ENCODE measurements around the gene GFRA4.

The GFRA4 gene

DNA sequence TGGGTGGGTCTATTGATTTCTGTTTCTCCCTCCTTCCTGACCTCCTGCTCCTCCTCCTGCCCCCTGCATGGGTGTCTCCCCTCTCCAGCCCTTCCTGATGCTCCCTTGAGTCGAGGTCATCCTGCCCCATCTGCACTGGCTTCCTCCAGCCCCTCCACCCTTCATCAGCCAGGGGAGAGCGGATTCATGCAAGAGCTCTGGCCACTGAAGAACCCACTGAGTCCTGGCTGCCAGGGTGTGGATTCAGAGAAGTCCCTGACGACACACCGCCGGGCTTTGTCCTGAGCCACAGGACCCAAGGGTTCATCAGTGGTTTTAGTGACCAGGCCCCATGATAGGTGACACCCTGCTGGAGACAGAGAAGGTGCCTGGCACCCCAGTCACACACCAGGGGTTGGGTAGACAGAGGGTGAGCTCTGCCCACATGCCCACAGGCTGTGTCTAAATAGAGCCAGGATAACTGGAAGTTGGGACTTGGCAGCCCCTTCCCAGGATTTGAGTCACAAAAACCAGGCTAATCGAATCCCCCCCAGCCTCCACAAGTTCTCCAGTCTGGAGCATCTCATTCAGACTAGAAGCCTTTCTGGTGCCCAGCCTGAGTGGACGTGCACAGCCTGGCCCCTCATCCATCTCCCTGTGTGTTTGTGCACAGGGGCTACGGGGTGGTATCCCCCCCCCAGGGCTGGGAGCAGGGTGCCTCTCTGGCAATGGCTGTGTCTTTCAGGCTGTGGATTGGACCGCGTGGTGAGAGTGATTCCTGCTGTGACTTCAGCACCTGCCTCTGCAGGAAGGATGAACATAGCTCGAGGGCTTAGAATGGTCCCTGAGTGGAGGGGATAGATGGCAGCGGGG lies 1.2 kb downstream of the GFRA4 start:
- Histone ChIP-seq H3K9ac (ENCODE audit: low read depth, low read length, poor library complexity, severe bottlenecking) (no peak overlapping the region), H3F3A (ENCODE audit: low read depth) (no peaks in the 10 kb centered on the region), H3K4me1 (ENCODE audit: insufficient read depth, low read length, poor library complexity, severe bottlenecking) (peaks cover 21% of the 10 kb centered on the region), H3K36me3 (ENCODE audit: insufficient read depth, low read length) (no peaks in the 10 kb centered on the region), H2AFZ (ENCODE audit: low read length) (no peak overlapping the region), H3K27me3 (ENCODE audit: insufficient read depth, low read length, poor library complexity, severe bottlenecking) (no peaks in the 10 kb centered on the region), H4K20me1 (ENCODE audit: insufficient read depth, low read length, poor library complexity, severe bottlenecking) (no peaks in the 10 kb centered on the region), H3K9me2 (replicated peaks; ENCODE audit: low read depth, low read length) (no peaks in the 10 kb centered on the region), H3K4me2 (ENCODE audit: low read depth, low read length, poor library complexity, severe bottlenecking) (no peak overlapping the region), H3K4me3 (ENCODE audit: low read length, poor library complexity, severe bottlenecking) (no peak overlapping the region), H3K79me2 (ENCODE audit: insufficient read depth, low read length) (no peaks in the 10 kb centered on the region), H3K9me3 (ENCODE audit: insufficient read depth, low read depth, low read length) (no peaks in the 10 kb centered on the region)
- TF ChIP-seq, protein P1, sequence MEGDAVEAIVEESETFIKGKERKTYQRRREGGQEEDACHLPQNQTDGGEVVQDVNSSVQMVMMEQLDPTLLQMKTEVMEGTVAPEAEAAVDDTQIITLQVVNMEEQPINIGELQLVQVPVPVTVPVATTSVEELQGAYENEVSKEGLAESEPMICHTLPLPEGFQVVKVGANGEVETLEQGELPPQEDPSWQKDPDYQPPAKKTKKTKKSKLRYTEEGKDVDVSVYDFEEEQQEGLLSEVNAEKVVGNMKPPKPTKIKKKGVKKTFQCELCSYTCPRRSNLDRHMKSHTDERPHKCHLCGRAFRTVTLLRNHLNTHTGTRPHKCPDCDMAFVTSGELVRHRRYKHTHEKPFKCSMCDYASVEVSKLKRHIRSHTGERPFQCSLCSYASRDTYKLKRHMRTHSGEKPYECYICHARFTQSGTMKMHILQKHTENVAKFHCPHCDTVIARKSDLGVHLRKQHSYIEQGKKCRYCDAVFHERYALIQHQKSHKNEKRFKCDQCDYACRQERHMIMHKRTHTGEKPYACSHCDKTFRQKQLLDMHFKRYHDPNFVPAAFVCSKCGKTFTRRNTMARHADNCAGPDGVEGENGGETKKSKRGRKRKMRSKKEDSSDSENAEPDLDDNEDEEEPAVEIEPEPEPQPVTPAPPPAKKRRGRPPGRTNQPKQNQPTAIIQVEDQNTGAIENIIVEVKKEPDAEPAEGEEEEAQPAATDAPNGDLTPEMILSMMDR (conservative IDR thresholded peaks at IDR 0.05; ENCODE audit: low read length) = no peak
- TF ChIP-seq EZH2phosphoT487 (IDR thresholded peaks at IDR 0.05; ENCODE audit: borderline replicate concordance) = no peak

DNA sequence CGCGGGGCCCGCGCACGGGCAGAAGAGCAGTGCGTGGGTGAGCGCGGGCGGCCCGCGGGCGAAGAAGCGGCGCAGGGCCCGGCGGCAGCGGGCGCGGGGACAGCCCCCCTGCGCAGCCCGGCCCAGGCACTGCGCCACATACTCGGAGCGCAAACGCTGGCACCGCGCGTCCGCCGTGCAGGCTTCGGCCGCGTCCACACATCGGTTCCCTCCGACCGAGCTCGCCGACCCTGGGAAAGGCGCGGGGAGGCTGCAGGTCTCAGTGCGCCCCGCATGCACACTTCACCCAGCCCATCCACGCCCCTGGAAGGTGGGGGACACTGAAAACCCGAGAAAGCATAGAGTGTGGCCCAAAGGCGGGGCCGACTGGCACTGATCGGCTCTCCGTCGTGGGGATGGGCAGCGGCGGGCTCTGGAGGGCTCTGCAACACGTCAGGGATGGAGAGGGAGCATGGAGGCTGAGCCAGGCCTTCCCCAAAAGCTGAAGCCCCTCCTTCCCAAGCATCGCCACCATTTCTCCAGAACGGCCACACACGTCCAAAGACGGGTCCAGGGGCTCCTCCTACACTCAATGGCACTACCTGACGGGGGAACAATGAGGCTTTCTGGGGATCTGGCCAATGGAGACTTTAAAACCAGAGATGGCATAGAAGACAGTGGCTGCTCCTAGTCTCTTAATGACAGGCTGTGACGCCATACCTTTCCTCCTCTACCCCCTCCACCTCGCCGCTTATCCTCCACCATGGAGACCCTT lies 2.0 kb downstream of the GFRA4 start:
- Histone ChIP-seq H3K27me3 (ENCODE audit: insufficient read depth, low read length, poor library complexity, severe bottlenecking) (no peaks in the 10 kb centered on the region), H3K4me2 (ENCODE audit: low read depth, low read length, poor library complexity, severe bottlenecking) (no peak overlapping the region), H3K9me3 (ENCODE audit: insufficient read depth, low read depth, low read length) (no peaks in the 10 kb centered on the region), H4K20me1 (ENCODE audit: insufficient read depth, low read length, poor library complexity, severe bottlenecking) (no peaks in the 10 kb centered on the region), H3K9ac (ENCODE audit: low read depth, low read length, poor library complexity, severe bottlenecking) (no peak overlapping the region), H3F3A (ENCODE audit: low read depth) (no peaks in the 10 kb centered on the region), H3K79me2 (ENCODE audit: insufficient read depth, low read length) (no peaks in the 10 kb centered on the region), H3K9me2 (replicated peaks; ENCODE audit: low read depth, low read length) (no peaks in the 10 kb centered on the region), H3K36me3 (ENCODE audit: insufficient read depth, low read length) (no peaks in the 10 kb centered on the region), H2AFZ (ENCODE audit: low read length) (no peak overlapping the region), H3K4me3 (ENCODE audit: low read length, poor library complexity, severe bottlenecking) (no peak overlapping the region), H3K4me1 (ENCODE audit: insufficient read depth, low read length, poor library complexity, severe bottlenecking) (peaks cover 18% of the 10 kb centered on the region)
- no peak for TF ChIP-seq EZH2phosphoT487 (IDR thresholded peaks at IDR 0.05; ENCODE audit: borderline replicate concordance)
- TF ChIP-seq, protein P1 (conservative IDR thresholded peaks at IDR 0.05; ENCODE audit: low read length) = no peak

- Histone ChIP-seq H3K4me3 (ENCODE audit: low read length, poor library complexity, severe bottlenecking) (no peak overlapping the region), H3K4me1 (ENCODE audit: insufficient read depth, low read length, poor library complexity, severe bottlenecking) (peaks cover 11% of the 10 kb centered on the region), H3K27me3 (ENCODE audit: insufficient read depth, low read length, poor library complexity, severe bottlenecking) (no peaks in the 10 kb centered on the region), H3F3A (ENCODE audit: low read depth) (no peaks in the 10 kb centered on the region), H3K9me3 (ENCODE audit: insufficient read depth, low read depth, low read length) (no peaks in the 10 kb centered on the region), H4K20me1 (ENCODE audit: insufficient read depth, low read length, poor library complexity, severe bottlenecking) (no peaks in the 10 kb centered on the region), H3K79me2 (ENCODE audit: insufficient read depth, low read length) (no peaks in the 10 kb centered on the region), H3K9me2 (replicated peaks; ENCODE audit: low read depth, low read length) (no peaks in the 10 kb centered on the region), H3K36me3 (ENCODE audit: insufficient read depth, low read length) (no peaks in the 10 kb centered on the region), H3K4me2 (ENCODE audit: low read depth, low read length, poor library complexity, severe bottlenecking) (no peak overlapping the region), H2AFZ (ENCODE audit: low read length) (no peak overlapping the region), H3K9ac (ENCODE audit: low read depth, low read length, poor library complexity, severe bottlenecking) (no peak overlapping the region)
- TF ChIP-seq, protein P1 (conservative IDR thresholded peaks at IDR 0.05; ENCODE audit: low read length) = no peak
- TF ChIP-seq EZH2phosphoT487 (IDR thresholded peaks at IDR 0.05; ENCODE audit: borderline replicate concordance) = no peak
These were observed 2.7 kb downstream of the GFRA4 start for GRCh38 chr20:3660262-3661059.

Measured in Loucy (cell line).